Activated naive CD4-positive, alpha-beta T cell treated with Interleukin-2 at 50 U/mL for 16 hours (primary cell): Measurements from ENCODE around the gene OR52B6.
"Not testable (repeated sequence)": the region's sequence is repeated elsewhere in the genome, so short reads cannot be mapped to it uniquely, and the experiment has no call there.

Source experiments
- DNase-seq: peaks from one replicate; pipeline ENCODE4 v3.0.0-alpha.2; 2020

Gene OR52B6

DNA sequence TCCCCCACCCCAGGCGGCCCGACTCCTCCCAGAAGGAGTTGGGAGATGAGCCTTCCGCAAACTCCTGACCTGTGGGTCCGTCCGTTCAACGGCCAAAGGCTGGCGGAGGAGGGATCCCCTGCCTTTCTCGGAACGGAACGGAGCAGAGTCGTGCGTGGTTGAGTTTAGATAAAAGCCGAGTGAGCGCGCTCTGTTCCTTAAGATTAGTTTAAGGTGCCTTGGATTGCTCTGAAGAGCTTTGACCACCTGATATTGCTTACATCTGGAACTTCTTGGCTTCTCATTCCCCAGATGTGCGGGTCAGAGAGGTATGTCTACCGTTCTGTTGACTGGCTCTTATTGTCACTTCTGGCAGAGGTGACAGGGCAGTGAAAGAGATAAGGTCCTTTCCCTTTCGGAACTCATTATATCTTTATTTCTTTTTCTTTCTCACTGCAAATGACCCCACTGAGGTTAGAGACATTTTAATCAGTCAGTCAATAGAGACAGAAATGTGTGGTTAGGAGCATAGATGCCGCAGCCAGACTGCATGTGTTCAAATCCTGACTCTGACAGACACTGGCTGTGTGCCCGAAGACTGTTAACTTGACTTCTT lies 16.0 kb downstream of the OR52B6 start, which contains the start of gene TRIM6:
Gene TRIM6, plus strand, starts transcription at position 31 of the 595 bp plus-strand sequence. Its CDS starts 261 bp downstream, at position 292.
- no peak for DNase-seq

DNA sequence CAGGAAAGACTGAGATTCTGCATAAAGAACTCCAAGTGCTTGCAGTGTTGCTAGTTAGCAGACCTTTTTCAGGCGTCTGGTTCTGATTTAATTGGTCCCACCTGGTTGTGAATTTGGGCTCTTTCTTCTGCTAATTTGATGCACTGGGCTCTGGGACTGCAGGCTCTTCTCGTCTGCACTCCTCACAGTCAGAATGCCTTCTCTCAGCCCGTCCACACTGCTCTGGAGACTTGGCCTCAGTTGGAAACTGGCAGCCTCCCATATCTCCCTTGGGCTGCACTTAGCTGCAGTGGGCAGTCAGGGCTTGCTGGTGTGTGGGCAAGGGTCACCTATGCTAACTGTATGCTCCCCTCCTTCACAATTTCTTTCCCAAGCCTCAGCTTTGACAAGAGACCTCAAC lies 17.3 kb downstream of the OR52B6 start:
- DNase-seq = no peak

DNA sequence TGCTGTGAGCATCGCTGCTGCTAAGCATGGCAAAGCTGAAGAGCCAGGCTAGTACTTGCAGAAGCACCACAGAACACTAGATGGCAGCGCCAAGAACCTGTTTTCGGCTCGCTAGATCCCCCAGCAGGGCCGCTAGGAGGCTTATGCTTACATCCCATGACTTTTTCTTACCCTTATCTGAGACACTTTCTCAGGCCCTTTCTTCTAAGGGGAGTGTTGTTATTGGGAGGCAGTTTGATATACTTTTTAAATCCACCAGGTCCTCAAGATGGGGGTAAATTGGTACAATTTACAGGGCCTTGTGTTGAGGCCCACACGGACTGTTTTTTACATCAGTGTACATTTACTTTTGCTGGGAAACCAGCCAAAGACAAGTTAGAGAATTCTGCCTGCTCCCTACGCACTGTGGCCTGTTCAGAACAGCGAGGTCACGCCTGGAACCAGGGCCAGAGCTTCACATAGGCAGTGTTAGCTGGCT lies 19.7 kb downstream of the OR52B6 start:
- DNase-seq = peak; percentile 60

GRCh38 chr11:5602791-5603190 lies 22.1 kb downstream of the OR52B6 start:
- not testable (repeated sequence) for DNase-seq

- no peak for DNase-seq
These were observed 22.6 kb downstream of the OR52B6 start for GRCh38 chr11:5603326-5603725.

DNA sequence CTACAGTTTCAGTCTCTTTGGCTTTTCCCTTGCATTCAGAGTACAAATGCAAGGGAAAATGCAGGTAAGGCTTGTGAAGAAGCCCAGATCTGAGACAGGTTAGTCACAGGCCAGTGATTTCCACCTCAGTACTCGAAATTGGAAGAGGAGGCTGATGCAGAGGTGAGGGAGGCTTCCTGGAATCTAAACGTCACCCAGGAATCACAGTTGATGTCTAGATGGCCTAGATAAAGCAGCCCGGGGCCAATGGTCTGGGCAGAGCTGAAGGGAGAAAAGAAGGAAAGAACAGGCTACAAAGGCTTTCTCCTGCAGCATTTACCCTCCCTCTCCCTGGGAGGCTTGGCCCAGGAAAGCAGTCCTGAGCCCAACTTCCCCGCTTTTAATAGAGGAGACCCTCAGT lies 24.2 kb downstream of the OR52B6 start:
- DNase-seq = no peak

- no peak for DNase-seq
These were observed 25.2 kb downstream of the OR52B6 start for GRCh38 chr11:5605849-5606248.

GRCh38 chr11:5608808-5609207 lies 28.1 kb downstream of the OR52B6 start:
- no peak for DNase-seq

DNA sequence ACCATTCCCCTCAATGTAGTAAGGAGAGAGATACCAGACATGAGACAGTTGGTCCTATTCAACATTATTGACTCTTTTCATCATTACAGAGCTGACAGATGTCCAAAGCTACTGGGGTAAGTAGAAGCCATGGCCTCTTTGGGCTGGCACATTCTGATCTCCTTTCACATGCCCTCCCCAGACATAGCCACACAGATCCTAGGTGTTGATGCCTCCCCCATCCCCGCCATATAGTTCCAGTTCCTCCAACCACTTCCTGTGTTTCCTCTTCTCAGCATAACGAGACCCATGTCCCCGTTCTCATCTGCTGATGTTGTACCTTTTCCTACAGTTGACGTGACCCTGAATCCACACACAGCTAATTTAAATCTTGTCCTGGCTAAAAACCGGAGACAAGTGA lies 29.8 kb downstream of the OR52B6 start:
- DNase-seq = no peak

DNA sequence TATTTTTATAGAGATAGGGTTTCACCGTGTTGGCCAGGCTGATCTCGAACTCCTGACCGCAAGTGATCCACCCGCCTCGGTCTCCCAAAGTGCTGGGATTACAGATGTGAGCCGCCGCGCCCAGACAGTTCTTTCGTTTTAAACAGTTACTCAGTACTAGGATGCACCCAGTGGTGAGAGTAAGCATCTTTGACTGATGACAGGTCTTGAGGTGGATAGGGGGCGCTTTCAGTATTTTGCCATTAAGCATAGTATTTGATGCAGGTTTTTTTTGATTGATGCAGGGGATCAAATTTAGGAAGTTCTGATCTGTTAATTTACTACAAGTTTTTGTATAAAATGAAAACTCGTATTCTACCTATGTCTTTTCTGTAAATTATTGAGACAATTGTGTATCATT lies 30.9 kb downstream of the OR52B6 start:
- DNase-seq = no peak

- no peak for DNase-seq
These were observed 38.1 kb downstream of the OR52B6 start for GRCh38 chr11:5618807-5619206.

DNA sequence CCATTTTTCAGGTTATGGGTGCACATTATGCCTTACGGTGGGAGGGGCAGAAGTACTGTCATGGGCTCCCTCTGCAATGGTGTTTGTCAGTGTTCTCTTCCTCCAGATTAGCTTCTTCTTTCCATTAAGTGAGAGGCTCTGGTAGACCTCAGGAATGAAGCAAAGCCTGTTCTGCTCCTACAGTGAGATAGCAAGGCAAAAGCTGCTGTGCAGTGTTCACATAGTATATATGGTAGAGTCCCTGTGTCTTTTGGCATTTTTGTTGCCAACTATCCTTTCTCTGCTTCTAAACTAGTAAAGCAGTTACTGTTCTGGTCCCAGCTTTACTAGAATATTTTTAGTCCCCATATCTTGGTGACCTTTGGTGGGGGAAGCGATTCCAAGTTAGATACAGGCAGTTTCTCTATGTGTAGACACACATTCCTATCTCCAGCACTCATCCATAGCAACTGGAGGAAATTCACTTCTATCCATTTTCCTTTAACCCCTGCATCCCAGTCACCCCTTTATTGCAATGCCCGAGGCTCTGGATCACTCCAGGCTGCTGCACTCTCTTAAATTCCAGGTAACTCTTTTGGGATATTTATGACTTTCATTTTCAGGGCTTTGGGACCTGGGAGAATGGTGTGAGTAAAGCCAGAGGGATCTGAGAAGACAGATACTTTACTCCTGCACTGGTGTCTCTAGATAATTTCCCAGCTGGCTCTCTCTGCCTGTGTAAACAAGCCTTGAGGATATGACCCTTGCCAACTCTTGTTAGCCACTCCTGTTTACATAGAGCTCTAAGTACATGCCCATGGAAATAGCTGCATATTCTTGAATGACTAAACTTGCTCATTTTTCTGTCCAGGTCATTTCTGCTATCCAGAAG lies 40.2 kb downstream of the OR52B6 start:
- DNase-seq = no peak

DNA sequence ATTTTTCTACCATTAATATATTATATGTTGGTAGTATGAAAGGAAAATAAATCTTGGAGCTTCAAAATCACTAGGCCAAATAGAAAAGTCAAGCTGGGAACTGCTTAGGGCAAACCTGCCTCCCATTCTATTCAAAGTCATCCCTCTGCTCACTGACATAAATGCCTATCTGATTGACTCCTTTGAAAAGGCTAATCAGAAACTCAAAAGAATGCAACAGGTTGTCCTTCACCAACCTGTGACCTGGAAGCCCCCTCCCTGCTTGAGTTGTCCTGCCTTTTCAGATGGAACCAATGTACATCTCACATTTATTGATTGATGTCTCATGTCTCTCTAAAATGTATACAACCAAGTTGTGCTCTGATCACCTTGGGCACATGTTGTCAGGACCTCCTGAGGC lies 40.9 kb downstream of the OR52B6 start:
- no peak for DNase-seq

- no peak for DNase-seq
These were observed 42.1 kb downstream of the OR52B6 start for GRCh38 chr11:5622802-5623201.

DNA sequence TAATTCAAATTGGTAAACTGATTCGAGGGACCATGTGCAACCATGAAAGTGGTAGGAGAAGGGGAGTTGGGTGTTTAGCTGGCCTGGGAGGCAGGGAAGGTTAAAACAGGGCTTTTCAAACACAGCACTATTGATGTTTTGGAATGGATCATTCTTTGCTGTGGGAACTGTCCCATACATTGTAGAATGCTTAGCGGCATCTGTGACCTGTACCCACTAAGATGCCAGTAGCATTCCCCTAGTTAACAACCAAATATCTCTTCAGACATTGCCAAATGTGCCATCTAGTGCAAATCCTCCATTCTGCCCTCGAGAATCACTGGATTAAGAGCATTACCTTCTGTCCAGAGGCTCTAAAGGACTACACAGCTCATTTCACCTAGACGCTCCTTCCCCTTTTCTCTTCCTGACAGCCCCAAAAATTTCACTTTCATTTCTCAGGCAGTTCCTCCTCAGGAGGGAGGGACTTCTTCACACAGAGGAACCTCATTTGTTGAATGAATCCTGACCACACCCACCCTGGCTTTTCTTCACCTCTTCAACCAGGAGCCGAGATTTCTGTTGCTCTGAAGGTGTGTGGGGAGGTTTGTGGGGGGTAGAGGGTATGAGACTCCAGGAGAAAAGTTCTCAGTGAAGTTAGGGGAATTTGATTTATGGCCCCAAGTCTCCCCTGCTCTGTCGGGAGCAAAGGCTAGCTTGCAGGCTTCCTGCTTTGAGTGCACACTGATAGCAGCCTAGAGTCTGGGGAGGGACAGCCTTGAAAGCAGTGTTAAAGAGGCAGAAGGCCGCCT lies 44.0 kb downstream of the OR52B6 start, which contains the start of gene TRIM34:
Gene TRIM34, plus strand, starts transcription at position 513 of the 791 bp plus-strand sequence. CDS start 7,331 bp downstream, outside the sequence.
- DNase-seq = peak; percentile 51

GRCh38 chr11:5625281-5625680 lies 44.6 kb downstream of the OR52B6 start:
- DNase-seq = no peak

- DNase-seq = no peak
These were observed 45.5 kb downstream of the OR52B6 start for GRCh38 chr11:5626196-5626595.

GRCh38 chr11:5631417-5631816 lies 50.7 kb downstream of the OR52B6 start:
- DNase-seq = no peak
